ENCODE results near the gene PRR20B. TPM values are rescaled to one million over a fixed set of nuclear protein-coding genes. Genes with fewer than 3 reads are reported as not detected.
"Not testable (repeated sequence)": the region's sequence is repeated elsewhere in the genome, so short reads cannot be mapped to it uniquely, and the experiment has no call there.

Gene PRR20B
- total RNA-seq (2014; rRNA removed; shearing (Covaris generic)) = not detected in 2 replicates

DNA sequence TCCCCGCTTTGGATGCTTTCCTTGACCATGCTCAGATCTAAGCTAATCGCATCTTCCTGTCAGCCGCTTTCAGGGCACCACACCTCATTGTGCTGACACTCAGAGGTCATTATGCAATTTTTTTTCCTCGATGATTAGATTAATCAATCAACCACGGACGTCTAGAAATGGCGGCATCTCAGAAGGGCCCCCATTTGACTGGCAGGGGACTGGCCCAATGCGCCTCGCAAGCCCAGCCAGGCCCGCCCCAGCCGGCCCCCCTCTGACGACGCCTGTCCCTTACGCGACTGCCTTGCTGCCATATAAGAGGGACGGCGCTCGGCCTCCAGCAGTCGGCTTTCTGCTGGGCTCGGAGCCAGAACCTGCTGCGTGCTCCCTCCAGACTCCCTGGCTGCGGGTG is at the start of gene PRR20B:
Gene PRR20B, plus strand, starts transcription at position 301 of the 400 bp plus-strand sequence. CDS start 387 bp downstream, outside the sequence.
- DNase-seq (ENCODE audit: low spot score) = not testable (repeated sequence)

DNA sequence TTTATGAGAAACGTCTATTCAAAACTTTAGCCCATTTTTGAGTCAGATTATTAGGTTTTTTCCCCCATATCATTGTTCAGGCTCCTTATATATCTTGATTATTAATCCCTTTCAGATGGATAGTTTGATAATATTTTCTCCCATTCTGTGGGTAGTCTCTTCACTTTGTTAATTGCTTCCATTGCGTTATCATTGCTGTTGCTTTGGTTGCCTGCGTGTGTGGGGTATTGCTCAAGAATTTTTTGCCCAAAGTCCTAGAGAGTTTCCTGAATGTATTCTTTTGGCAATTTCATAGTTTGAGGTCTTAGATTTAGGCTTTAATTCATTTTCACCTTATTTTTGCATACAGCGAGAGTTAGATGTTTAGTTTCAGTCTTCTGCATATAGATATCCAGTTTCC is 32.3 kb upstream of the PRR20B start:
- DNase-seq (ENCODE audit: low spot score) = no peak

DNA sequence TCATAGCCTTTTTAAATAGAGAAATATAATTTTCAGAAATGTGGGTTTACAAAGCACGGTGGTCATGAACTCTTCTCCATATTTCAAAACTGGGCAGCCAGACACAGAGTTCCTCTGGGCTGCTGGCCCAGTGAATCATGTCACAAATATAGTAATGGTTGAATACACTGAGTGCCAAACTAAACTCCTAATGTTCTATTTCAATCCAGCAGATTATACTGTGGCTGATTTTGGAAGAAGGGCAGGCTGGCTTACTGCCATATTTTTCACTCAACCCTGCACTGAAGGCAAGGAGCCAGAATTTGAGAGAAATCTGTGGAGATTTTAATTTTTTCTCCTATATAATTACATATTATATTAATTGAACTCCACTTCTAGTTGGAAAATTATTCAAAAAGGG is 23.6 kb upstream of the PRR20B start:
- no peak for DNase-seq (ENCODE audit: low spot score)

DNA sequence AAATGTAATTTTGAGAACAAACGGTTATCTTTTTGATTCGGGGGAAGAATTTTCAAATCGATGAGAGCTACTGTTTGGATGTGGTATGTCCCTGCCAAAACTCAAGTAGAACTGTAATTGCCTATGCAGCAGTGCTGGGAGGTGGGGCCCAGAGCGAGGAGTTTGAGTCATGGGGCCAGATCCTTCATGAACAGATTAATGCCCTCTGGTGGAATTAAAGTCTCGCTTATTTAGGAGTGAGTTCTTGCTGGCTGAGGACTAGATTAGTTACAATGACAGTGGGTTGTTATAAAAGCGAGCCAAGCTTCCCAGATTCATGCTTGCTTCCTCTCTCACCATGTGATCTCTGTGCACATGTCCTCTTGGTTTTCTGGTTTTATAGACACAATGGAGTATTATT is 18.4 kb upstream of the PRR20B start:
- DNase-seq (ENCODE audit: low spot score) = peak; percentile 42

DNA sequence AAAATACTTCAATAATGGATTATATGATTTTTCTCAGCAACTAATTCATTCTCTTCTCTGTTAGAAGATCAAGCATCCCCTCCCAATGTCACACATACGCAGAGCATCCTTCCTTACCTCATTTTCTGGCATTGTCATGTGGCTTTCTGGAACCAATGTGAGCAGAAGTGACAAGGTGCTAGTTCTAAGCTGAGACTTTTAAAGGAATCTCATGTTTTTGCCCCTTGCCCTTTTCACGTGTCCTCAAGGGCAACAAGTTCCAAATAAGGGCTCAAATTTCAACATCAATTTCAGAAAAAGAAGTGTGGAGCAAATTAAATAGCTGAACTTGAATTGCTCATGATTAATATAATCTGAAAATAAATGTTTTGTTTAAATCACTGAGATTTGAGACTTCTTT is 11.2 kb upstream of the PRR20B start:
- DNase-seq (ENCODE audit: low spot score) = no peak

DNA sequence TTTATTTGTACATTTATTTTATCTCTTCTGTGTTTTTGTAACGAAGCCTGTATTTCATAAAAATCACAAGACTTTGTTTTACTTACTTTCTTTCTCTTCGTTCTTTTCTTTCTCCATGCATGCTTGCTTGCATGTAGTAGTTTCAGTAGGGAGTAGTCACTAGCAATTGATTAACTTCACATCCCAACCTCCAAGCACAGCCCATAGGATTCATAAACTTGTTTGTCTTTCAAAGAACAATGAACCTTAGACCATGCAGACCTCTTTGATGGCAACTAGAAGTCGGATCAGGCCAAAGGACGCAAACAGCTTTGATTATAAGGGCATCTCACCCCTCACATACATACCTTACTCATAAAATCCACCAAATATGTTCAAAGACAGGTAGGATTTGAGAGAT is 9.7 kb upstream of the PRR20B start:
- DNase-seq (ENCODE audit: low spot score) = peak; percentile 78

DNA sequence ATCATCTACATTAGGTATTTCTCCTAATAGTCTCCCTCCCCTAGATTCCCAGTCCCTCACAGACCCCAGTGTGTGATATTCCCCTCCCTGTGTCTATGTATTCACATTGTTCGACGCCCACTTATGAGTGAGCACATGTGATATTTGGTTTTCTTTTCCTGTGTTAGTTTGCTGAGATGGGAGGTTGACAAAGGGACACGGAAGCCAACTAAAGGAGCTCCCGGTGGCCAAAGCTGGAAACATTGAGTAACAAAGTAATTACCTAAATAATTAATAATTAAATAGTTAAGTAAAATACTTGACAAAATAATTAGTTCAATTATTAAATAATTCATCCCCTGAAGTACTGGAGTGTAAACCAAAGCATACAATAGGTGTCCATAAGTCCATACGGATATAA is 8.3 kb upstream of the PRR20B start:
- DNase-seq (ENCODE audit: low spot score) = no peak

DNA sequence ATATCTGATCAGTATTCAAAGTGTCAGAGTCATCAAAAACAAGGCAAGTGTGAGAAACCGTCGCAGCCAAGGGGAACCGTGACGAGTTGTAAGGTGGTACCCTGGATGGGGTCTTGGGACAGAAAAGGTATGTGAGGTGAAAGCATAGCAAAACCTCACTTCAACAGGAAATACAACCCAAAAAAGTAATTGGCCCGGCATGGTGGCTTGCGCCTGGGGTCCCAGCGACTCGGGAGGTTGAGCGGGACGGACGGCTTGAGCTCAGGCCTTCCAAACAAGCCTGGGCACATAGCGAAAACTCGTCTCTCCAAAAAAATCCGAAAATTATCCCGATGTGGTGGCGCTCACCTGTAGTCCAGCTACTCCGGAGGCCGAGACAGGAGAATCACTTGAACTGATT is 7.5 kb upstream of the PRR20B start:
- DNase-seq (ENCODE audit: low spot score) = not testable (repeated sequence)

DNA sequence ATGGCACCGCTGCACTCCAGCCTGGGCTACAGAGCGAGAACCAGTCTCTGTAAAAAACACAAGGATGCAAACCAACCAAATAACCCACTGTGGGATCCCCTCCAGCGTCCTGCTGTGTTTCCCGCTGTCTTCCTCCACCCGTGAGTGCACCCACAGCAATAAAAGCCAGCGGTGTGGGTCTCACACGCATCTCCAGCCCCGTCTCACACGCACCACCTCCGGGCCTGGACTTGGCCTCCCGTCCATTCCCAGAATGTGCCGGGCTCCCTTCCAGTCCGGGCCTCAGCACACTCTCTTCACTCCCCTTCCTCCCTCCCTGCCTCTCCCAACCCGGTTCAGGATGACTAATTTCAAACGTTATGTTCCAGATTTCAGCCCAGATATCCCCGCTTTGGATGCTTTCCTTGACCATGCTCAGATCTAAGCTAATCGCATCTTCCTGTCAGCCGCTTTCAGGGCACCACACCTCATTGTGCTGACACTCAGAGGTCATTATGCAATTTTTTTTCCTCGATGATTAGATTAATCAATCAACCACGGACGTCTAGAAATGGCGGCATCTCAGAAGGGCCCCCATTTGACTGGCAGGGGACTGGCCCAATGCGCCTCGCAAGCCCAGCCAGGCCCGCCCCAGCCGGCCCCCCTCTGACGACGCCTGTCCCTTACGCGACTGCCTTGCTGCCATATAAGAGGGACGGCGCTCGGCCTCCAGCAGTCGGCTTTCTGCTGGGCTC is 6.9 kb upstream of the PRR20B start, which contains the start of gene PRR20A:
Gene PRR20A, plus strand, starts transcription at position 684 of the 734 bp plus-strand sequence. CDS start 387 bp downstream, outside the sequence.
- DNase-seq (ENCODE audit: low spot score) = not testable (repeated sequence)

DNA sequence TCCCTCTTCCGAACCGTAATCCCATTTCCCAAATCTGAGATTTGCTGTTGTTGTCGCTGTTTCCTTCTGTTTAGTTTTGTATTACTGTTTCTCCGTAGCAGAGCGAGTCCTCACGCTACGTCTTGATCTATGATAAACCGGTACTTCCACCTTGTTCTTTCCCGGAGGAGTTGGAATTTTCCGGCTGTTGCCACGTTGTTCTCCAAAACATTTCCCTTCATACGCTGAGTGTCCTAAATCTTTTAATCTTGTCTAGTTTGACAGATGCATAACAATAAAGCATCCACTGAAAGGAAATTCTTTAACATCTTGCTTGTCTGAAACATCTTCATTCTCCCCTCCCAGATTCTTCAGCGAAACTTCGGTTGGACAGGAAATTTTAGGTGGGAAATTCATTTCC is 818 bp downstream of the PRR20B start:
- DNase-seq (ENCODE audit: low spot score) = not testable (repeated sequence)

DNA sequence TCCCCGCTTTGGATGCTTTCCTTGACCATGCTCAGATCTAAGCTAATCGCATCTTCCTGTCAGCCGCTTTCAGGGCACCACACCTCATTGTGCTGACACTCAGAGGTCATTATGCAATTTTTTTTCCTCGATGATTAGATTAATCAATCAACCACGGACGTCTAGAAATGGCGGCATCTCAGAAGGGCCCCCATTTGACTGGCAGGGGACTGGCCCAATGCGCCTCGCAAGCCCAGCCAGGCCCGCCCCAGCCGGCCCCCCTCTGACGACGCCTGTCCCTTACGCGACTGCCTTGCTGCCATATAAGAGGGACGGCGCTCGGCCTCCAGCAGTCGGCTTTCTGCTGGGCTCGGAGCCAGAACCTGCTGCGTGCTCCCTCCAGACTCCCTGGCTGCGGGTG is 6.5 kb downstream of the PRR20B start, which contains the start of gene PRR20C:
Gene PRR20C, plus strand, starts transcription at position 301 of the 400 bp plus-strand sequence. CDS start 387 bp downstream, outside the sequence.
- DNase-seq (ENCODE audit: low spot score) = not testable (repeated sequence)

DNA sequence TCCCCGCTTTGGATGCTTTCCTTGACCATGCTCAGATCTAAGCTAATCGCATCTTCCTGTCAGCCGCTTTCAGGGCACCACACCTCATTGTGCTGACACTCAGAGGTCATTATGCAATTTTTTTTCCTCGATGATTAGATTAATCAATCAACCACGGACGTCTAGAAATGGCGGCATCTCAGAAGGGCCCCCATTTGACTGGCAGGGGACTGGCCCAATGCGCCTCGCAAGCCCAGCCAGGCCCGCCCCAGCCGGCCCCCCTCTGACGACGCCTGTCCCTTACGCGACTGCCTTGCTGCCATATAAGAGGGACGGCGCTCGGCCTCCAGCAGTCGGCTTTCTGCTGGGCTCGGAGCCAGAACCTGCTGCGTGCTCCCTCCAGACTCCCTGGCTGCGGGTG is 13.0 kb downstream of the PRR20B start, which contains the start of gene PRR20D:
Gene PRR20D, plus strand, starts transcription at position 301 of the 400 bp plus-strand sequence. CDS start 387 bp downstream, outside the sequence.
- DNase-seq (ENCODE audit: low spot score) = not testable (repeated sequence)

DNA sequence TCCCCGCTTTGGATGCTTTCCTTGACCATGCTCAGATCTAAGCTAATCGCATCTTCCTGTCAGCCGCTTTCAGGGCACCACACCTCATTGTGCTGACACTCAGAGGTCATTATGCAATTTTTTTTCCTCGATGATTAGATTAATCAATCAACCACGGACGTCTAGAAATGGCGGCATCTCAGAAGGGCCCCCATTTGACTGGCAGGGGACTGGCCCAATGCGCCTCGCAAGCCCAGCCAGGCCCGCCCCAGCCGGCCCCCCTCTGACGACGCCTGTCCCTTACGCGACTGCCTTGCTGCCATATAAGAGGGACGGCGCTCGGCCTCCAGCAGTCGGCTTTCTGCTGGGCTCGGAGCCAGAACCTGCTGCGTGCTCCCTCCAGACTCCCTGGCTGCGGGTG is 19.6 kb downstream of the PRR20B start, which contains the start of gene PRR20E:
Gene PRR20E, plus strand, starts transcription at position 301 of the 400 bp plus-strand sequence. CDS start 387 bp downstream, outside the sequence.
- DNase-seq (ENCODE audit: low spot score) = not testable (repeated sequence)

DNA sequence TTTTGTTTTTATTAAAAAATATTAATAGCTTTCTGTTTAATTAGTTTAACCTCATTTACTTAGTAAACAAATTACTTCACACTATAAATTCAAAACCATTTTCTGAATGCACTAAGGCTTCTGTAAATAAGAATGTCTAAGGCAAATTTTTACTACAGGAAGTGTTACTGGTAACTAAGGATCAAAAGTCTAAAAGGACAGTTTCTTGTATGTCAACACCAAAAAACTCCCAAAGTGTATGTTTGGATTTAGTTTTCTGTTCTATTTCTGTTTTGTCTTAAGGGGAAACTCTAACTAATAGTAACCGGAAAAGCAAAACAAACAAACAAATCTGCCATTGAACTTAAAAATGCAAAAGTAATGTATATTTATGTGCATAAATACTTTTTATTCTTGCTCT is 44.4 kb downstream of the PRR20B start:
- DNase-seq (ENCODE audit: low spot score) = no peak

Small RNA genes lying within 50 kb of the gene (small RNA-seq; reads per million reads assigned to genes)
- gene PRR20FP = not detected

Other genes starting within 250 kb of the PRR20B start
- not detected in 2 replicates for gene PRR20A, start 6.6 kb upstream of the PRR20B start, total RNA-seq (2014; rRNA removed; shearing (Covaris generic))
- gene PRR20C, start 6.6 kb downstream of the PRR20B start, total RNA-seq (2014; rRNA removed; shearing (Covaris generic)) = not detected in 2 replicates
- not detected in 2 replicates for gene PRR20D, start 13.1 kb downstream of the PRR20B start, total RNA-seq (2014; rRNA removed; shearing (Covaris generic))
- gene PRR20E, start 19.7 kb downstream of the PRR20B start, total RNA-seq (2014; rRNA removed; shearing (Covaris generic)) = not detected in 2 replicates

All from HT-29 (cell line).